SH-SY5Y (cell line): Measurements from ENCODE around the gene DNAJC16.

ENCODE experiments used
- GATA2 ChIP-seq: IDR thresholded peaks from 2 replicates; pipeline ENCODE4 v1.6.1; 2011; ENCODE audit warnings: mild to moderate bottlenecking, low read depth, low read length
- GATA3 ChIP-seq: IDR thresholded peaks from 2 replicates; pipeline ENCODE4 v1.6.1; 2011; ENCODE audit warnings: low read depth, mild to moderate bottlenecking, low read length, moderate library complexity

- no peak for TF ChIP-seq GATA3
- TF ChIP-seq GATA2 = no peak
Observed at GRCh38 chr1:15524021-15524282, 2.7 kb upstream of the DNAJC16 start, which contains the start of gene CASP9.
